ENCODE measurements around the gene TKTL1.

The TKTL1 gene

GRCh38 chrX:154360155-154360713 is 64.6 kb downstream of the TKTL1 start:
- Histone ChIP-seq H3K27me3 (ENCODE audit: insufficient read depth, low read length, poor library complexity, severe bottlenecking) (no peaks in the 10 kb centered on the region), H3K9ac (ENCODE audit: low read depth, low read length, poor library complexity, severe bottlenecking) (no peak overlapping the region), H3K79me2 (ENCODE audit: insufficient read depth, low read length) (peaks cover 23% of the 10 kb centered on the region; the same call in 1 of the 2 replicates), H3K4me2 (ENCODE audit: low read depth, low read length, poor library complexity, severe bottlenecking) (no peak overlapping the region), H3K9me2 (replicated peaks; ENCODE audit: low read depth, low read length) (no peaks in the 10 kb centered on the region), H3K9me3 (ENCODE audit: insufficient read depth, low read depth, low read length) (no peaks in the 10 kb centered on the region), H3K4me1 (ENCODE audit: insufficient read depth, low read length, poor library complexity, severe bottlenecking) (no peaks in the 10 kb centered on the region), H2AFZ (ENCODE audit: low read length) (no peak overlapping the region), H3K36me3 (ENCODE audit: insufficient read depth, low read length) (peaks cover 87% of the 10 kb centered on the region; the same call in 1 of the 2 replicates), H3F3A (ENCODE audit: low read depth) (no peaks in the 10 kb centered on the region), H3K4me3 (ENCODE audit: low read length, poor library complexity, severe bottlenecking) (no peak overlapping the region), H4K20me1 (ENCODE audit: insufficient read depth, low read length, poor library complexity, severe bottlenecking) (peaks cover 18% of the 10 kb centered on the region)
- no peak for TF ChIP-seq EZH2phosphoT487 (IDR thresholded peaks at IDR 0.05; ENCODE audit: borderline replicate concordance)
- TF ChIP-seq, protein P1, sequence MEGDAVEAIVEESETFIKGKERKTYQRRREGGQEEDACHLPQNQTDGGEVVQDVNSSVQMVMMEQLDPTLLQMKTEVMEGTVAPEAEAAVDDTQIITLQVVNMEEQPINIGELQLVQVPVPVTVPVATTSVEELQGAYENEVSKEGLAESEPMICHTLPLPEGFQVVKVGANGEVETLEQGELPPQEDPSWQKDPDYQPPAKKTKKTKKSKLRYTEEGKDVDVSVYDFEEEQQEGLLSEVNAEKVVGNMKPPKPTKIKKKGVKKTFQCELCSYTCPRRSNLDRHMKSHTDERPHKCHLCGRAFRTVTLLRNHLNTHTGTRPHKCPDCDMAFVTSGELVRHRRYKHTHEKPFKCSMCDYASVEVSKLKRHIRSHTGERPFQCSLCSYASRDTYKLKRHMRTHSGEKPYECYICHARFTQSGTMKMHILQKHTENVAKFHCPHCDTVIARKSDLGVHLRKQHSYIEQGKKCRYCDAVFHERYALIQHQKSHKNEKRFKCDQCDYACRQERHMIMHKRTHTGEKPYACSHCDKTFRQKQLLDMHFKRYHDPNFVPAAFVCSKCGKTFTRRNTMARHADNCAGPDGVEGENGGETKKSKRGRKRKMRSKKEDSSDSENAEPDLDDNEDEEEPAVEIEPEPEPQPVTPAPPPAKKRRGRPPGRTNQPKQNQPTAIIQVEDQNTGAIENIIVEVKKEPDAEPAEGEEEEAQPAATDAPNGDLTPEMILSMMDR (conservative IDR thresholded peaks at IDR 0.05; ENCODE audit: low read length): no peak

DNA sequence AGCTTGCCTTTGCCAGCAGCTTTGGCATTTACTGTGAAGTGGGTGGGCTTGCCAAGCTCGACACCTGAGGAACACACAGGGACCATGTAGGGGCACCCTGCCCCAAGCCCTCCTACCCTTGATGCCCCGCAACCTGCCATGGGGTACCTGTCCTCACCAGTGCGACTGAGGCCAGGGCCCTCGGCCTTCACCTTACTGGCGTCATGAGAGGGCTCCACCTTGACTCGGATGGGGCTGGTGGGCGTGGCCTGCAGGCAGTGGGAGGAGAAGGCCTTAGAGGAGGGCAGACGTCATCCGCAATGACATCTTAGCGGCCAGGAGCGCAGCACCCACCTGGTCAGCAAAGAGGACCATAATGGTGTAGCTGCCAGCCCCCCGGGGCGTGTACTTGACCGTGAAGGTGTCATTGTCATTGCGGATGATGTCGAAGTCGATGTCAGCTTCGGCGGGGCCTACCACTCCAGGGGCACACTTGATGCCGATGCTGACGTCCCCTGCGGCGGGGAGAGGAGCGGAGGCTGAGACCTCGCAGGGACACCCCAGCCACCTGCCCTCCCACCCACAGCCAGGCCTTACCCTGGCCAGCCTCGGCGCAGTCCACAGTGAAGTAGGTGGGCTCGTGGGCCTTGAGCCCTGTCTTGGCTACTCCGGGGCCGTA is 66.6 kb downstream of the TKTL1 start:
- Histone ChIP-seq H3K4me3 (ENCODE audit: low read length, poor library complexity, severe bottlenecking) (no peak overlapping the region), H3K9me3 (ENCODE audit: insufficient read depth, low read depth, low read length) (no peaks in the 10 kb centered on the region), H3K4me1 (ENCODE audit: insufficient read depth, low read length, poor library complexity, severe bottlenecking) (no peaks in the 10 kb centered on the region), H3K79me2 (ENCODE audit: insufficient read depth, low read length) (peaks cover 43% of the 10 kb centered on the region), H3K9ac (ENCODE audit: low read depth, low read length, poor library complexity, severe bottlenecking) (no peak overlapping the region), H3K36me3 (ENCODE audit: insufficient read depth, low read length) (peaks cover 90% of the 10 kb centered on the region; the same call in 1 of the 2 replicates), H3K4me2 (ENCODE audit: low read depth, low read length, poor library complexity, severe bottlenecking) (no peak overlapping the region), H4K20me1 (ENCODE audit: insufficient read depth, low read length, poor library complexity, severe bottlenecking) (peaks cover 36% of the 10 kb centered on the region), H3F3A (ENCODE audit: low read depth) (no peaks in the 10 kb centered on the region), H3K27me3 (ENCODE audit: insufficient read depth, low read length, poor library complexity, severe bottlenecking) (no peaks in the 10 kb centered on the region), H2AFZ (ENCODE audit: low read length) (no peak overlapping the region), H3K9me2 (replicated peaks; ENCODE audit: low read depth, low read length) (no peaks in the 10 kb centered on the region)
- no peak for TF ChIP-seq EZH2phosphoT487 (IDR thresholded peaks at IDR 0.05; ENCODE audit: borderline replicate concordance)

- Histone ChIP-seq H2AFZ (ENCODE audit: low read length) (no peak overlapping the region), H3K9ac (ENCODE audit: low read depth, low read length, poor library complexity, severe bottlenecking) (no peak overlapping the region), H3K27me3 (ENCODE audit: insufficient read depth, low read length, poor library complexity, severe bottlenecking) (no peaks in the 10 kb centered on the region), H3K9me3 (ENCODE audit: insufficient read depth, low read depth, low read length) (no peaks in the 10 kb centered on the region), H3F3A (ENCODE audit: low read depth) (no peaks in the 10 kb centered on the region), H4K20me1 (ENCODE audit: insufficient read depth, low read length, poor library complexity, severe bottlenecking) (peaks cover 48% of the 10 kb centered on the region), H3K4me2 (ENCODE audit: low read depth, low read length, poor library complexity, severe bottlenecking) (no peak overlapping the region), H3K9me2 (replicated peaks; ENCODE audit: low read depth, low read length) (no peaks in the 10 kb centered on the region), H3K4me3 (ENCODE audit: low read length, poor library complexity, severe bottlenecking) (no peak overlapping the region), H3K36me3 (ENCODE audit: insufficient read depth, low read length) (peaks cover 80% of the 10 kb centered on the region; the same call in 1 of the 2 replicates), H3K79me2 (ENCODE audit: insufficient read depth, low read length) (peaks cover 55% of the 10 kb centered on the region), H3K4me1 (ENCODE audit: insufficient read depth, low read length, poor library complexity, severe bottlenecking) (peaks cover 10% of the 10 kb centered on the region)
- TF ChIP-seq EZH2phosphoT487 (IDR thresholded peaks at IDR 0.05; ENCODE audit: borderline replicate concordance): no peak
- TF ChIP-seq, protein P1 (conservative IDR thresholded peaks at IDR 0.05; ENCODE audit: low read length): no peak
Observed at GRCh38 chrX:154363706-154364439, 68.3 kb downstream of the TKTL1 start.
